ENCODE results near the gene HNRNPM. TPM values are rescaled to one million over a fixed set of nuclear protein-coding genes. Genes with fewer than 3 reads are reported as not detected.
A peak's percentile ranks its signal among the peaks of the same experiment; 100 is the strongest.

Gene HNRNPM
- total RNA-seq, 4 donors from 2014 or later = 103 to 126 (median 116) TPM

- intact Hi-C loops (cut with DNase I) = loop anchor here (5.0 kb wide), 2 partner anchors 34 to 61 kb away; partner anchors contain the start of gene MARCHF2
- no peaks in the 10 kb centered on the region for H3K9me3 ChIP-seq
- H3K27ac ChIP-seq (replicated peaks in 1 of 4) = peak overlapping the region; percentile 94 to 98 (median 97)
- no peaks in the 10 kb centered on the region for H3K27me3 ChIP-seq
- WGBS = 33% methylated on average over 16 of the region's 16 CpGs
- peak overlapping the region; percentile 81 to 99 (median 90) for H3K4me3 ChIP-seq
- DNase-seq (ENCODE audit: extremely low spot score) = no peak
- TF ChIP-seq EP300 (IDR thresholded peaks at IDR 0.05) (no peak), CTCF (IDR thresholded peaks at IDR 0.05) (no peak), POLR2AphosphoS5 (IDR thresholded peaks at IDR 0.05) (no peak), POLR2A (IDR thresholded peaks at IDR 0.05; ENCODE audit: low read depth) (no peak)
- peaks cover 0 to 18% (median 9%) of the 10 kb centered on the region in 4 donors for H3K36me3 ChIP-seq
- peaks cover 53 to 63% (median 60%) of the 10 kb centered on the region in 4 donors for H3K4me1 ChIP-seq
These were observed 1.4 kb downstream of the HNRNPM start for GRCh38 chr19:8446061-8446709.

GRCh38 chr19:8449830-8450229 is 5.1 kb downstream of the HNRNPM start:
- no peaks in the 10 kb centered on the region for H3K9me3 ChIP-seq
- no peak for DNase-seq (ENCODE audit: extremely low spot score)
- intact Hi-C loops (cut with DNase I) = loop anchor here (5.0 kb wide), 2 partner anchors 38 to 57 kb away; partner anchors contain the start of gene MARCHF2
- H3K27ac ChIP-seq (replicated peaks in 1 of 4) = no peak overlapping the region
- H3K4me3 ChIP-seq = no peak overlapping the region
- H3K36me3 ChIP-seq = peaks cover 0 to 26% (median 9%) of the 10 kb centered on the region in 4 donors
- WGBS = 82% methylated on average over 6 of the region's 8 CpGs
- TF ChIP-seq POLR2AphosphoS5 (IDR thresholded peaks at IDR 0.05) (no peak), CTCF (IDR thresholded peaks at IDR 0.05) (no peak), POLR2A (IDR thresholded peaks at IDR 0.05; ENCODE audit: low read depth) (no peak), EP300 (IDR thresholded peaks at IDR 0.05) (no peak)
- no peaks in the 10 kb centered on the region for H3K27me3 ChIP-seq
- H3K4me1 ChIP-seq = peaks cover 85 to 92% (median 90%) of the 10 kb centered on the region in 4 donors

- Histone ChIP-seq H3K36me3 (peaks cover 0 to 36% (median 14%) of the 10 kb centered on the region in 4 donors), H3K9me3 (no peaks in the 10 kb centered on the region), H3K27me3 (no peaks in the 10 kb centered on the region), H3K4me1 (peaks cover 90 to 95% (median 94%) of the 10 kb centered on the region in 4 donors), H3K4me3 (no peak overlapping the region), H3K27ac (replicated peaks in 1 of 4) (peak overlapping the region in 2 of 4 donors; percentile 22 to 35)
- TF ChIP-seq CTCF (IDR thresholded peaks at IDR 0.05) (no peak), POLR2A (IDR thresholded peaks at IDR 0.05; ENCODE audit: low read depth) (no peak), POLR2AphosphoS5 (IDR thresholded peaks at IDR 0.05) (no peak), EP300 (IDR thresholded peaks at IDR 0.05) (no peak)
- DNase-seq (ENCODE audit: extremely low spot score) = no peak
- intact Hi-C loops (cut with DNase I) = no loop called here
- 62% methylated on average over 6 of the region's 6 CpGs for WGBS
These were observed 6.6 kb downstream of the HNRNPM start for GRCh38 chr19:8451377-8451776.

- Histone ChIP-seq H3K4me1 (peaks cover 90 to 95% (median 94%) of the 10 kb centered on the region in 4 donors), H3K36me3 (peaks cover 0 to 36% (median 14%) of the 10 kb centered on the region in 4 donors), H3K27ac (replicated peaks in 1 of 4) (peak overlapping the region in 1 of 4 donors; percentile 3), H3K27me3 (no peaks in the 10 kb centered on the region), H3K9me3 (no peaks in the 10 kb centered on the region), H3K4me3 (no peak overlapping the region)
- 61% methylated on average over 3 of the region's 3 CpGs for WGBS
- intact Hi-C loops (cut with DNase I) = no loop called here
- TF ChIP-seq POLR2AphosphoS5 (IDR thresholded peaks at IDR 0.05) (no peak), POLR2A (IDR thresholded peaks at IDR 0.05; ENCODE audit: low read depth) (no peak), EP300 (IDR thresholded peaks at IDR 0.05) (no peak), CTCF (IDR thresholded peaks at IDR 0.05) (no peak)
- DNase-seq (ENCODE audit: extremely low spot score) = no peak
These were observed 7.1 kb downstream of the HNRNPM start for GRCh38 chr19:8451885-8452284.

Measured in esophagus muscularis mucosa (tissue), 4 donors.